Ureter (tissue), 1 donor: Measurements from ENCODE around the gene MBNL2. TPM values are rescaled to one million over a fixed set of nuclear protein-coding genes. Genes with fewer than 3 reads are reported as not detected.

Source experiments
- DNase-seq: peaks from one replicate; pipeline ENCODE4 v3.0.0-alpha.2; 2020; ENCODE audit warnings: low spot score
- total RNA-seq: library from RNA; stranded (reverse); gene quantifications from one replicate; pipeline ENCODE4 v1.2.4, GENCODE V29; 2023
- donor health status: DM: yes; HTN: yes; CAD: no.

The MBNL2 gene
- total RNA-seq, 1 donor from 2014 or later: 89.0 TPM

GRCh38 chr13:97234236-97234635 lies 12.1 kb downstream of the MBNL2 start:
- DNase-seq: no peak

GRCh38 chr13:97234742-97235141 lies 12.6 kb downstream of the MBNL2 start:
- DNase-seq: no peak

- no peak for DNase-seq
Measured at GRCh38 chr13:97235549-97236231, 13.6 kb downstream of the MBNL2 start.

GRCh38 chr13:97237388-97237787 lies 15.3 kb downstream of the MBNL2 start:
- DNase-seq: no peak

GRCh38 chr13:97238432-97238831 lies 16.3 kb downstream of the MBNL2 start:
- no peak for DNase-seq

- DNase-seq: no peak
Measured at GRCh38 chr13:97238883-97239282, 16.8 kb downstream of the MBNL2 start.

- no peak for DNase-seq
Measured at GRCh38 chr13:97239306-97239705, 17.2 kb downstream of the MBNL2 start.

GRCh38 chr13:97239943-97240787 lies 18.0 kb downstream of the MBNL2 start:
- no peak for DNase-seq

- DNase-seq: no peak
Measured at GRCh38 chr13:97240788-97241734, 18.9 kb downstream of the MBNL2 start.

GRCh38 chr13:97241761-97242160 lies 19.6 kb downstream of the MBNL2 start:
- no peak for DNase-seq

GRCh38 chr13:97242755-97243497 lies 20.8 kb downstream of the MBNL2 start:
- DNase-seq: no peak

- no peak for DNase-seq
Measured at GRCh38 chr13:97243915-97244781, 22.0 kb downstream of the MBNL2 start.

- DNase-seq: no peak
Measured at GRCh38 chr13:97245011-97245410, 22.9 kb downstream of the MBNL2 start.

- DNase-seq: no peak
Measured at GRCh38 chr13:97246596-97247158, 24.5 kb downstream of the MBNL2 start.

GRCh38 chr13:97248243-97248642 lies 26.1 kb downstream of the MBNL2 start:
- no peak for DNase-seq

GRCh38 chr13:97249093-97249795 lies 27.1 kb downstream of the MBNL2 start:
- DNase-seq: no peak

- DNase-seq: no peak
Measured at GRCh38 chr13:97249796-97250495, 27.8 kb downstream of the MBNL2 start.

GRCh38 chr13:97250560-97250959 lies 28.4 kb downstream of the MBNL2 start:
- DNase-seq: no peak

- DNase-seq: no peak
Measured at GRCh38 chr13:97252735-97253134, 30.6 kb downstream of the MBNL2 start.
